Measurements from ENCODE around the gene GAS7.

GAS7 gene

DNA sequence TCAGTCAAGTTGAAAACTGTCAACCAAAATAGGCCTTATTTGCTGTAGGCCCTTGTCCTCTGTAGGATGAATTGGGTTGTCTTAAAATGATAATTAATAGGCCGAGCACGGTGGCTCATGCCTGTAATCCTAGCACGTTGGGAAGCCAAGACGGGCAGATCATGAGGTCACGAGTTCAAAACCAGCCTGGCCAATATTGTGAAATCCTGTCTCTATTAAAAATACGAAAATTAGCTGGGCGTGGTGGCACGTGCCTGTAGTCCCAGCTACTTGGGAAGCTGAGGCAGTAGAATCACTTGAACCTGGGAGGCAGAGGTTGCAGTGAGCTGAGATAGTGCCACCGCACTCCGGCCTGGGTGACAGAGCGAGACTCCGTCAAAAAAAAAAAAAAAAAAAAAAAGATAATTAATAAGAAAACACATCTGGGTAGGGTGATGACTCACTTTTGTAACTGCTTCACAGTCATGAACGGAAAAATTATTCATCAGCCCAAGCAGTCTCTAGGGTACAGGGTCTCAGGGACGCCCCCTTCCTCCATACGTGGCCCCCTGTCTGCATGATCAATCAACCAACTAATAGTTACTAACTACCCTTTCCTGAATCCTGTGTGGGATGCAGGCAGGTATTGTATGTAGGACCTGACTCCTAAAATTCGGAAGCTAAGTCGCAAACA lies 156.4 kb downstream of the GAS7 start:
- no peak overlapping the region for H3K4me3 ChIP-seq (ENCODE audit: low read length)
- no peak for TF ChIP-seq CTCF (IDR thresholded peaks at IDR 0.05; ENCODE audit: insufficient read depth, low read depth, low read length, missing control alignments)
- DNase-seq (ENCODE audit: low read depth): no peak

DNA sequence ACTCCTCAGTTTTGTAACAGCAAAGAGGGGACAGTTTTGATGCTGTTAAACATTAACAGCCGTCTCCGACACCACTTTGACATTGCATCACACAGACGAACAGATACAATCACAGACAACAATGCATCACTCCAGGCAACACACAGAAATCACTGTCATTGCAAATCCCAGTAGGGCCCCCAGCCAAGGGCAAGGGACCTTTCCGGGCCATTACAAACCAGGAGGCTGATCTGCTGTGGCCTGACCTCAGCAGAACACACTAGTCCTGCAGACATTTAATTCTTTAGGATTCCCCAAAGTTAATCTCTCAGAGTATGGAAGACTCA lies 157.2 kb downstream of the GAS7 start:
- DNase-seq (ENCODE audit: low read depth): no peak
- H3K4me3 ChIP-seq (ENCODE audit: low read length): no peak overlapping the region
- TF ChIP-seq CTCF (IDR thresholded peaks at IDR 0.05; ENCODE audit: insufficient read depth, low read depth, low read length, missing control alignments): no peak

- DNase-seq (ENCODE audit: low read depth): no peak
- no peak overlapping the region for H3K4me3 ChIP-seq (ENCODE audit: low read length)
- TF ChIP-seq CTCF (IDR thresholded peaks at IDR 0.05; ENCODE audit: insufficient read depth, low read depth, low read length, missing control alignments): no peak
Measured at GRCh38 chr17:10036511-10037061, 161.8 kb downstream of the GAS7 start.

DNA sequence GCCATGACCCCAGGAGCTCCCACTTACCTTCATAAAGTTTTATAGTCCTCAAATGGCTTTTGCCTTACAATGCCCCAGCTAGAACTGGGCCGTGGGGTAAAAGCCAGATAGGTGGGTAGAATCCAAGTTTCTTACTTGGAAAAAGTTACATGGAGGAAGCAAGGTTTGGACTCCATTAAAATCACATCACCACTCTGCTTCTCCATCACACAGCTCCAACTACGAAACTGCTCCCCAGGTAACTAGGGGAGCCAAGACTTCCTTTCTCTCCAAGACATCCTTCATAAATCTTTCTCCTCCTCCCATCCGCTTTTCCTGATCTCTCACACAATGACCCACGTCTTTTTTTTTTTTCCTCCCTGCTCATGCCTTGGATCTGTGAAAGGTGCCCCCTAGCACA lies 162.5 kb downstream of the GAS7 start:
- no peak for DNase-seq (ENCODE audit: low read depth)
- no peak overlapping the region for H3K4me3 ChIP-seq (ENCODE audit: low read length)
- TF ChIP-seq CTCF (IDR thresholded peaks at IDR 0.05; ENCODE audit: insufficient read depth, low read depth, low read length, missing control alignments): no peak

- no peak for TF ChIP-seq CTCF (IDR thresholded peaks at IDR 0.05; ENCODE audit: insufficient read depth, low read depth, low read length, missing control alignments)
- no peak for DNase-seq (ENCODE audit: low read depth)
- H3K4me3 ChIP-seq (ENCODE audit: low read length): no peak overlapping the region
Measured at GRCh38 chr17:10034719-10035475, 163.5 kb downstream of the GAS7 start.

- TF ChIP-seq CTCF (IDR thresholded peaks at IDR 0.05; ENCODE audit: insufficient read depth, low read depth, low read length, missing control alignments): no peak
- H3K4me3 ChIP-seq (ENCODE audit: low read length): no peak overlapping the region
- DNase-seq (ENCODE audit: low read depth): no peak
Measured at GRCh38 chr17:10033959-10034358, 164.4 kb downstream of the GAS7 start.
